Activated B cell treated with CpG ODN at 0.5 μM for 24 hours (primary cell): Measurements from ENCODE around the gene LRRC59. TPM values are rescaled to one million over a fixed set of nuclear protein-coding genes. Genes with fewer than 3 reads are reported as not detected.
A peak's percentile ranks its signal among the peaks of the same experiment; 100 is the strongest.

Experiments used
- ATAC-seq: fragments of 200-7000 bp; cut with Tn5 transposase; one replicate; pipeline ENCODE4 v1.10.0; 2021; ENCODE audit warnings: low read depth, mild to moderate bottlenecking, moderate library complexity
- CTCF ChIA-PET: fragments of 350-600 bp; sonication (Branson Sonifier 250); formaldehyde crosslinking; loops from one replicate; lab custom pipeline; 2021; ENCODE audit warnings: antibody characterized with exemption; lab: Charles Lee
- POLR2A ChIA-PET: fragments of 350-600 bp; sonication (Branson Sonifier 250); formaldehyde crosslinking; loops from one replicate; lab custom pipeline; 2021; ENCODE audit warnings: antibody characterized with exemption; lab: Charles Lee
- DNase-seq: peaks from one replicate; pipeline ENCODE4 v3.0.0; 2022
- H3K27ac Mint-ChIP-seq: one replicate; pipeline ENCODE4 v1.8.0; 2020; ENCODE audit warnings: mixed read lengths
- H3K27me3 Mint-ChIP-seq: one replicate; pipeline ENCODE4 v1.8.0; 2021; ENCODE audit warnings: mixed read lengths
- H3K36me3 Mint-ChIP-seq: one replicate; pipeline ENCODE4 v1.8.0; 2021; ENCODE audit warnings: low read depth, mixed read lengths
- H3K4me1 Mint-ChIP-seq: one replicate; pipeline ENCODE4 v1.8.0; 2021; ENCODE audit warnings: mixed read lengths
- H3K4me3 Mint-ChIP-seq: one replicate; pipeline ENCODE4 v1.8.0; 2020; ENCODE audit warnings: mild to moderate bottlenecking, mixed read lengths
- H3K9me3 Mint-ChIP-seq: one replicate; pipeline ENCODE4 v1.8.0; 2020; ENCODE audit warnings: mixed read lengths
- CTCF ChIP-seq: fragments of 200-600 bp; IDR thresholded peaks from one replicate; pipeline ENCODE4 v1.8.0; 2022; ENCODE audit warnings: antibody characterized with exemption, mild to moderate bottlenecking
- intact Hi-C: fragments of 100-400 bp; cut with micrococcal nuclease; formaldehyde crosslinking; loops from one replicate; pipeline ENCODE4 v1.15.1; 2024
- total RNA-seq: library from RNA; stranded (reverse); gene quantifications from 2 replicates; pipeline ENCODE4 v1.2.3, GENCODE V29; 2022

LRRC59 gene
- total RNA-seq, 1 donor from 2014 or later: 42.0 TPM

- H3K4me3 Mint-ChIP-seq: no peak overlapping the region
Observed at GRCh38 chr17:50424246-50424995, 27.1 kb upstream of the LRRC59 start.

GRCh38 chr17:50423553-50424159 lies 26.3 kb upstream of the LRRC59 start:
- Mint-ChIP-seq H3K27me3 (no peaks in the 10 kb centered on the region), H3K4me3 (no peak overlapping the region), H3K4me1 (peaks cover 52% of the 10 kb centered on the region), H3K36me3 (peaks cover 2% of the 10 kb centered on the region), H3K27ac (peak overlapping the region; percentile 14), H3K9me3 (peaks cover 6% of the 10 kb centered on the region)
- no peak for TF ChIP-seq CTCF
- DNase-seq: no peak
- ChIA-PET CTCF (no interaction called here), POLR2A (interaction anchor here (3.6 kb wide), 1 partner anchor 26 kb away, joined by 29 read pairs; the partner anchor contains the start of gene LRRC59)
- intact Hi-C loops: no loop called here
- ATAC-seq: no peak

More at GRCh38 chr17:50424246-50424995, 27.1 kb upstream of the LRRC59 start:
- Mint-ChIP-seq H3K36me3 (peaks cover 4% of the 10 kb centered on the region), H3K9me3 (peaks cover under 1% of the 10 kb centered on the region), H3K27me3 (no peaks in the 10 kb centered on the region), H3K4me1 (peaks cover 50% of the 10 kb centered on the region), H3K27ac (no peak overlapping the region)
- ATAC-seq: no peak
- TF ChIP-seq CTCF: no peak
- ChIA-PET CTCF (interaction anchor here (3.0 kb wide), 1 partner anchor 26 kb away, joined by 21 read pairs; the partner anchor contains the start of gene LRRC59), POLR2A (interaction anchor here (3.6 kb wide), 1 partner anchor 27 kb away, joined by 29 read pairs; the partner anchor contains the start of gene LRRC59)
- DNase-seq: no peak
- intact Hi-C loops: no loop called here

- peaks cover 6% of the 10 kb centered on the region for H3K9me3 Mint-ChIP-seq
- TF ChIP-seq CTCF: no peak
- H3K36me3 Mint-ChIP-seq: peaks cover 2% of the 10 kb centered on the region
- POLR2A ChIA-PET: interaction anchor here (2.7 kb wide), 1 partner anchor 25 kb away, joined by 33 read pairs; the partner anchor contains the start of gene LRRC59
- intact Hi-C loops: no loop called here
- peaks cover 49% of the 10 kb centered on the region for H3K4me1 Mint-ChIP-seq
- H3K27ac Mint-ChIP-seq: peak overlapping the region; percentile 65
- no peak for DNase-seq
- CTCF ChIA-PET: interaction anchor here (1.5 to 3.6 kb wide), 2 partner anchors 25 to 57 kb away, joined by 4 to 29 read pairs; partner anchors contain the start of gene LRRC59
- ATAC-seq: no peak
- no peaks in the 10 kb centered on the region for H3K27me3 Mint-ChIP-seq
- no peak overlapping the region for H3K4me3 Mint-ChIP-seq
Observed at GRCh38 chr17:50422738-50423137, 25.4 kb upstream of the LRRC59 start.

GRCh38 chr17:50421308-50422051 lies 24.2 kb upstream of the LRRC59 start:
- Mint-ChIP-seq H3K36me3 (peaks cover 2% of the 10 kb centered on the region), H3K27me3 (no peaks in the 10 kb centered on the region), H3K27ac (peak overlapping the region; percentile 91), H3K9me3 (peaks cover 6% of the 10 kb centered on the region), H3K4me1 (peaks cover 37% of the 10 kb centered on the region), H3K4me3 (peak overlapping the region; percentile 71)
- intact Hi-C loops: loop anchor here (1.0 kb wide), 2 partner anchors 24 to 58 kb away; partner anchors contain the start of gene LRRC59
- ATAC-seq (peak; percentile 47), DNase-seq (no peak)
- ChIA-PET CTCF (interaction anchor here (1.3 to 3.6 kb wide), 3 partner anchors 24 to 59 kb away, joined by 4 to 29 read pairs (median 5); partner anchors contain the start of gene LRRC59), POLR2A (interaction anchor here (0.5 to 2.7 kb wide), 5 partner anchors 9 to 297 kb away, joined by 3 to 33 read pairs (median 7); partner anchors contain the start of gene LRRC59)
- TF ChIP-seq CTCF: no peak
